Colonic mucosa (tissue), 4 donors: ENCODE data around the gene PTX3. TPM values are rescaled to one million over a fixed set of nuclear protein-coding genes. Genes with fewer than 3 reads are reported as not detected.

Source experiments
- DNase-seq: peaks from one replicate; pipeline ENCODE4 v3.0.0-alpha.2; 2020
- H3K27ac ChIP-seq: fragments of 200-600 bp; one replicate; pipeline ENCODE4 v1.8.0; 2021
- H3K27me3 ChIP-seq: fragments of 200-600 bp; one replicate; pipeline ENCODE4 v1.8.0; 2021
- H3K36me3 ChIP-seq: fragments of 200-600 bp; one replicate; pipeline ENCODE4 v1.8.0; 2021
- H3K4me1 ChIP-seq: fragments of 200-600 bp; one replicate; pipeline ENCODE4 v1.8.0; 2021; ENCODE audit warnings: mild to moderate bottlenecking
- H3K4me3 ChIP-seq: fragments of 200-600 bp; one replicate; pipeline ENCODE4 v1.8.0; 2021
- H3K9ac ChIP-seq, 2 donors: one replicate each; pipeline ENCODE4 v1.7.0; 2013; ENCODE audit warnings: control low read depth in 2 of 2, low read depth in 2 of 2, low read length in 2 of 2
- H3K9me3 ChIP-seq: fragments of 200-600 bp; one replicate; pipeline ENCODE4 v1.8.0; 2021
- CTCF ChIP-seq: fragments of 200-600 bp; IDR thresholded peaks from one replicate; pipeline ENCODE4 v1.8.0; 2022; ENCODE audit warnings: antibody characterized with exemption, mild to moderate bottlenecking
- intact Hi-C: fragments of 100-400 bp; cut with DNase I; formaldehyde crosslinking; loops from one replicate; pipeline ENCODE4 v1.14.1; 2022
- total RNA-seq, 2 donors: library from RNA; stranded (reverse); fragmentation: NEBNext Ultra II Directional in 1 of 2; extraction: Animal tissue kit (Norgen Biotek cat#: 25700) in 1 of 2; gene quantifications; one replicate each; pipeline ENCODE4 v1.2.1, GENCODE V29; 2021
- donor health status: healthy.
- donor health status: DM: no; HTN: no; CAD: no.
- donor health status: DM: no; HTN: no; CAD: no.

PTX3 gene
- total RNA-seq, 2 donors from 2014 or later, result 1.0 to 1.4 TPM

- Histone ChIP-seq H3K36me3 (no peaks in the 10 kb centered on the region), H3K9me3 (no peaks in the 10 kb centered on the region), H3K27me3 (no peaks in the 10 kb centered on the region), H3K4me3 (no peak overlapping the region), H3K9ac (no peak overlapping the region), H3K27ac (no peak overlapping the region), H3K4me1 (no peaks in the 10 kb centered on the region)
- intact Hi-C loops, result no loop called here
- no peak for TF ChIP-seq CTCF
- no peak for DNase-seq
Observed at GRCh38 chr3:157487339-157487738, 50.7 kb downstream of the PTX3 start.

GRCh38 chr3:157488144-157488543 lies 51.5 kb downstream of the PTX3 start:
- Histone ChIP-seq H3K9me3 (no peaks in the 10 kb centered on the region), H3K9ac (no peak overlapping the region), H3K36me3 (no peaks in the 10 kb centered on the region), H3K27ac (no peak overlapping the region), H3K27me3 (no peaks in the 10 kb centered on the region), H3K4me3 (no peak overlapping the region), H3K4me1 (no peaks in the 10 kb centered on the region)
- intact Hi-C loops, result no loop called here
- DNase-seq, result no peak
- no peak for TF ChIP-seq CTCF

- intact Hi-C loops, result no loop called here
- H3K27me3 ChIP-seq, result no peaks in the 10 kb centered on the region
- no peak for TF ChIP-seq CTCF
- no peaks in the 10 kb centered on the region for H3K9me3 ChIP-seq
- no peak overlapping the region for H3K9ac ChIP-seq
- no peaks in the 10 kb centered on the region for H3K4me1 ChIP-seq
- no peak overlapping the region for H3K27ac ChIP-seq
- H3K4me3 ChIP-seq, result no peak overlapping the region
- no peaks in the 10 kb centered on the region for H3K36me3 ChIP-seq
- no peak for DNase-seq
Observed at GRCh38 chr3:157491136-157491535, 54.5 kb downstream of the PTX3 start.

Other genes starting within 250 kb of the PTX3 start
- 1 to 10 TPM; 1.3 to 2.7 TPM for gene VEPH1, start 66.6 kb downstream of the PTX3 start, total RNA-seq